GM12874 (cell line): ENCODE measurements around the gene TNK1.

Experiments
- CTCF ChIP-seq: IDR thresholded peaks from 2 replicates; pipeline ENCODE4 v1.5.1; 2011; ENCODE audit warnings: low read depth, mild to moderate bottlenecking, control low read depth, low read length, moderate library complexity; ENCODE audit not compliant: insufficient read depth

TNK1 gene

GRCh38 chr17:7428557-7428956 lies 47.7 kb downstream of the TNK1 start, which contains the start of gene SPEM3:
TSS of gene SPEM3 (plus strand) at chr17:7428857. CDS start at chr17:7428903, 46 bp downstream.
- no peak for TF ChIP-seq CTCF

GRCh38 chr17:7429722-7430121 lies 48.8 kb downstream of the TNK1 start:
- no peak for TF ChIP-seq CTCF

GRCh38 chr17:7431231-7431630 lies 50.3 kb downstream of the TNK1 start:
- no peak for TF ChIP-seq CTCF

GRCh38 chr17:7432296-7432695 lies 51.4 kb downstream of the TNK1 start:
- no peak for TF ChIP-seq CTCF

GRCh38 chr17:7435676-7436555 lies 55.0 kb downstream of the TNK1 start:
- peak; percentile 49 for TF ChIP-seq CTCF

GRCh38 chr17:7436556-7437368 lies 55.9 kb downstream of the TNK1 start:
- TF ChIP-seq CTCF, result peak; percentile 90

GRCh38 chr17:7437369-7437863 lies 56.5 kb downstream of the TNK1 start:
- no peak for TF ChIP-seq CTCF
